ENCODE results near the gene NEK11.

NEK11 gene

GRCh38 chr3:131231710-131232389 is 205.2 kb downstream of the NEK11 start:
- no peak for DNase-seq

- DNase-seq: no peak
These were observed 206.1 kb downstream of the NEK11 start for GRCh38 chr3:131232711-131233267.

DNA sequence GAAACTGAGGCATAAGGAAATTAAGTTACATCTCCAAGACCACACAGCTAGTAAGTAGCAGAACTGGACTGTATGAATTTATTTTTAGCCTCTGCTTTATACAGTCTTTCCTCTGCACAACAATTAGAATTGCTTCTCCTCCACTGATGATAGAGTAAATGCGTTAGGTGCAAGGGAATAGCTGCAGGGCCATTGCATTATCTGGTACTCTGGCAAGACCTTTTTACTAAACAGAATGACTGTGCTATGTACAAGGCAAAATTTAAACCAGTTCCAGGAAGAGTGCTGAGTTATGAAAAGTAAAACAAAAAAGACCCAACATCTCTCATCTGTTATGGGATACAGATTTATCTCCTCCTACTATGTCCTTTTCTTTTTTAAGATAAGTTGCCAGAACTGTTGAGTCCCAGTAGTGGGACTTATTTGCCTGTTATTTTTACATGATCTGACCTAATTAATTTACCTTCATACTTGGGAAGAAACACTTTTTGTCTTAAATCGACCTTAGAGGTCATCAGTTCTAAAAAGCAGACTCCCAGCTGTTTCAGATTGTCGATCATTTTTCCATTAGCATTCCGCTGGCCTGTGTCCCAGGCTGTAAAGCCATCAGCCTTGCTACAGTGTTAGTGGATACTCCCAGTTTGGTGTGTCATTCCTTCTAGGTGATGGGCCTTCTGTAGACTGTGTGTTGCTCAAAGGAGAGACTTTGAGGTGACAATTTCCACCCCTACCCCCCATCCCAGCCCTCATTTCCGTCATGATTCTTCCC is 207.4 kb downstream of the NEK11 start:
- DNase-seq: no peak

DNA sequence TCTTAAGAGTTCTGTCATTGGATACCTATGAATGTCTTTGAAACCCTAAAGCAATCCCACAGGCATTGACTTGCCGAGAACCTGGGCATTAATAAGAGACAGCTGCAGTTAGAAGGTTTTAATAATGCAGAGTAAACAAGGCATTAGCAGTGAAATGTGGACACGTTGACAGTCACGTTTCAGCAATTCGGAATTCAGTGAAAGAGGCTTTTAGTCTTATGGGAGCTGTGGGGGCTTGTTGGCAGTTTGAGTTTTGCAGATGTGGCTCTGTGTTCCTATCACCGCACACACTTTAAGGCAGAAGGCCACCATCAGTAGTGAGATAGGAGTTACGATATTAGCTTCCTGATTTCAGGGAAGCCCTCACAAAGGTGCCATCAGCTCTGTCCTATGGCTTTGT is 209.7 kb downstream of the NEK11 start:
- DNase-seq: no peak

DNA sequence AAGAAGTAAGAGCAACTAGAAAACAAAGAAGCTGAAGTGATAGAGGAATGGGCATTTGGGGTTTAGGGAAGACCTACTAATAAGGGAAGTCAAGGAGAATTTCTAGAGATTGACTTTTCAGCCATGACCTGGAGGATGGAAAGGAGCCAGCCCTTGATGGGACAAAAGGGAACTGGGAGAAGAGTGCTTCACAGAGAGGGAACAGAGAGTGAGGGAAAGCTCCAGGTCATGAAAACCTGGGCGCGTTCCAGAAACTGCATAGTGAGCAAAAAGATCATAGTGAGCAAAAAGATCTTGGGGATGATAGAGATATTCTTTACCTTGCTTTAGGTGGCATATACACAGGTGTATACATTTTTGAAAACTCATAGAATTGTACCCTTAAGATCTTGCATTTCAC is 211.8 kb downstream of the NEK11 start:
- DNase-seq: no peak

DNA sequence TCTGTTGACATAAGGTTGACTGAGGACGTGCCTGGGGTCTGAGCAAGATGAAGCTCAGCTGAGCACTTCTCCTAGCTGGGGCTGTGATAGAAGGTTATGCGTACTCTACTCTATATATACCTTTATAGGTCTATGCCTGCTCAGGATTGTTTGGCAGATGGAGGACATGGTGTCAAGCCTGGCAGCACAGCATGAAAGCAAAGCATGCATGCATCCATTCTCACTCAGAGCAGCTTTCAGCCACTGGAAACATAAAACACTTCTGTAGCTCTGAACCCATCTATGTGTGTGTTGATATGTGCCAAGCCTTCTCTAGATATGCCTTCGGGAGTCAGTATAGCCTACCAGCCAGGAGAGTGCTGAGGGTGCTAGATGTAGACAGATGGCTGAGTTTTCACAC is 212.6 kb downstream of the NEK11 start:
- no peak for DNase-seq

DNA sequence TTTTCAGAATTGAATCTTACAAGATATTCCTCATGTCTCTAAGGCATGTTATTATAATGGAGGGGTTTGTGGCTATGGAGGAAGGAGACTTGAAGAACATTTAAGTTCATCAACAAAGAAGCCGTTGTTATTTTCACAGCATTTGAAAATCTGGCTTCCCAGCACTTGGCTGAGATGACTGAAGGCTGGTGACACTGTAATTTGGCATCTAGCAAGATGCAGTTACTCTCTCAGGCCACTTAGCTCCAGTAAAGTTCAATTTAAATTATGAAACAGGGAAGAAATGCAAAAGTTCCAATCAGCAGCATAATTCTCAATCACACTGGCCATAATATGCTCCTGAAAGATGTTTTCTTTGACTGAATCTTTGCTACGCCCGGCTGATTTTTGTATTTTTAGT is 215.5 kb downstream of the NEK11 start:
- no peak for DNase-seq

DNA sequence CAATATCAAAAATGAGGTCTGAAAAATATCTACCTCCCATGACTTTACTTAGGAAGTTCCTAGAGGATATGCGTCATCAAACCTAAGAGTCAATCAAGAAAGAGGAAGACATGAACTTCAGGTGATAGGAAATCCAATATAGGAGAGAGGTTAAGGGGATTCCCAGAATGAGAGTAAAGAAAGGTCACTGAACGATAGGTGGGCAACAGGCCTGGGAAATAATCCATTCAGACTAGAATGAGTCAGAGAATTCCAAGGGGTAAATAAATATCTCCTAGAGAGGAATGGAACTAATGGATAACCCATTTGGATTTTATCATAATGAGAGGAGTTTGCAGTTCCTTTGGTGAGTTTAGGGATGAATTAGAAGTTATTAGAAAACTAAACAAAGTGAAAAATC is 223.8 kb downstream of the NEK11 start:
- no peak for DNase-seq

DNA sequence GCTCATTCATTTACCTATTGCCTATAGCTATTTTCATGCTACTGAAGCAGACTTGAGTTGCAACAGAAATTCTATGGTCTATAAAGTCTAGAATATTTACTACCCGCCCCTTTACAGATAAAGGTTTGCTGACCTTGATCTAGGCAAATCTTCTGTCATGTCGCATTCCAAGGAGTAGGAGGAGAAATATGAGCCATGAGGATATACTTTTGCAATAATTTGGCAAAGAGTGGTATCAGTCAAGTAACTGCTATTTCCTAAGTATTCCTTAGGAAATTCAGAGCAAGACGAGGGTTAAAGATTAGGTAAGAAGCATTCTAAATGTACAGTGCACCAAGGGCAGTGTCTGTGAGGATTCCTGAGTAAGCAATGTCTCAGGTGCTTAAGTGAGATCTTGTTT is 233.8 kb downstream of the NEK11 start:
- no peak for DNase-seq

GRCh38 chr3:131261104-131261503 is 234.4 kb downstream of the NEK11 start:
- no peak for DNase-seq

GRCh38 chr3:131275556-131275955 is 248.9 kb downstream of the NEK11 start:
- no peak for DNase-seq

DNA sequence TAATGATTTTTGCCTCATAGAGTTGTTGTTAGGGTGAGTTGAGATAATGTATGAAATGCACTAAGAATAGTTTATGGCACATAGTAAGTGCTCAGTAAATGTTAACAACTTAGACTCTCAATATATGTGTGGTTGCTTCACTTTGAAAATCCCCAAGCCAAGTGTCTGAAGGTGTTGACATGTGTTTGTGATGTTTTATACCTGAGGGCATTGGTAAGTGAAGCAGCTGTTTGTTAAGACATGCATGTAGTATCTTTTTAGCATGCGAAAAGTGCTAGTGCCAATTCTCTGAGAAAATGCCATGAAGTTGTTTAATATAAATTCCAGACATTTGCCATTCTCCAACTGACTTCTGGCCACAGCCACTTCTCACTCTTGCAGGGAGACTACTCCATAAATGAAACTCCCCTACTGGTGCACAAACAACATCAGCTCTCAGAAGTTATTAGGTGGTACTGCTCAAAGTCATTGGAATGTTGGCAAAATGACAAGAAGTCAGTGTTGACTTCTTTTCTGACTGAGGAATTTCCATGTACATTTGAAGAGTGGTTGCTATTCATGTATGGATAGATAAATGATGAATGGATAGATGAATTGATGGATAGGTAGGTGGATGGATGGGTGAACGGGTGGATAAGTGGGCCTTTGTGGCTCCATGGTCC is 251.3 kb downstream of the NEK11 start:
- DNase-seq: no peak

DNA sequence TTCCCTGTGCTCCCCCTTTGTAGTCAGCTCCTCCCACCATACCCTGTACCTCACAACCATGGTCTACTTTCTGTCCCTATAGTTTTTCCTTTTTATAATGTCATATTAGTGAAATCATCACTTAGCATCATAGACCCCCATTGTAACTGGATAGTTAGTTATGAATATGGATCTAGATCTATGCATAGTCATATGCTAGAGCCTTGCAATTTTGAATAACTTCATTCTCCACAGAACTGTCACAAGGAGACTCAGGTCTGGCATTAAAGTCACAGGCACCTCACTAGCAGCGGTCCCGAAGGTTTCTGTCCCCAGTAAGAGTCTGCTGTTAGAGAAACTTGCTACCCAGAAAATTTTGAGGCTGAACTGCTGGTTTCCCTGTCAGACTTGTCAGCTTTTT is 252.9 kb downstream of the NEK11 start:
- DNase-seq: no peak

GRCh38 chr3:131282379-131282778 is 255.7 kb downstream of the NEK11 start:
- no peak for DNase-seq

DNA sequence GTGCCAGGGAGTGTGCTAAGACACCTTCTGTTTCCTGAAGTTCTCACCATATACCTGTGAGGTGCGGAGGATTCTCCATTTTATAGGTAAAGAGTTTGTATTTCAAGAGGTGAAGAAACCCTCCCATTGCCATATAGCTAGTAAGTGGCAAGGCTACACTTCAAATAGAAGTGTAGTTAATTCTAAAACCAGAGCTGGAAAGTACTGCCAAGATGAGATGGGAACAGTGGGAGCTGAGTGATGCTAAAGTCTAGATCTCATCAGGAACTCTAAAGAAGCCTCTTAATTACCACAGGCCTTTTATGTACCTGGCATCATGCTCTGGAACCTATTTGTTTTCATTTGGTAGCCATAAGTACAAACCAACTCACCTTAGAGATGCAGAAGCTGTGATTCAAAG is 256.3 kb downstream of the NEK11 start:
- no peak for DNase-seq

GRCh38 chr3:131283862-131284261 is 257.2 kb downstream of the NEK11 start:
- DNase-seq: no peak

- no peak for DNase-seq
These were observed 257.6 kb downstream of the NEK11 start for GRCh38 chr3:131284302-131284701.

GRCh38 chr3:131285456-131285855 is 258.8 kb downstream of the NEK11 start:
- DNase-seq: no peak

GRCh38 chr3:131299836-131300235 is 273.2 kb downstream of the NEK11 start:
- DNase-seq: no peak

GRCh38 chr3:131303848-131304247 is 277.2 kb downstream of the NEK11 start:
- no peak for DNase-seq

- DNase-seq: no peak
These were observed 278.2 kb downstream of the NEK11 start for GRCh38 chr3:131304890-131305289.

DNA sequence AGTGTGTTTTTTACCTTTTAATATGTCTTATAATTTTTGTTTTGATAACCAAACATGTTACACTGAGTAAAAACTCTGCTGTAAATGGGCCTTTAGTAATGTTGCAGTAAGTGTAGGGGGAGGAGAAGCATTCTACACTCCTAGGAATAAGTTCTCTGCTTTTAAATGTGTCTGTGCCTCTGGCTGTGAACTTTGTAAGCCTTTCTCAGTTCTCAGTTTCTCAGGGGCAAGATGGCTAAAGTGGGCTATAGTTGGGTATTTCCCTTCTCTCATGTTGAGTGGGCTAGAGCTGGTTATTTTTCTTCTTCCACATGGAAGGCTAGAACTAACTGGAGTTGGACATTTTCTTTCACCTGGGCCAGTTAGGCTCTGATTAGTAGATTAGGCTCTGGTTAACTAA is 279.6 kb downstream of the NEK11 start:
- no peak for DNase-seq

DNA sequence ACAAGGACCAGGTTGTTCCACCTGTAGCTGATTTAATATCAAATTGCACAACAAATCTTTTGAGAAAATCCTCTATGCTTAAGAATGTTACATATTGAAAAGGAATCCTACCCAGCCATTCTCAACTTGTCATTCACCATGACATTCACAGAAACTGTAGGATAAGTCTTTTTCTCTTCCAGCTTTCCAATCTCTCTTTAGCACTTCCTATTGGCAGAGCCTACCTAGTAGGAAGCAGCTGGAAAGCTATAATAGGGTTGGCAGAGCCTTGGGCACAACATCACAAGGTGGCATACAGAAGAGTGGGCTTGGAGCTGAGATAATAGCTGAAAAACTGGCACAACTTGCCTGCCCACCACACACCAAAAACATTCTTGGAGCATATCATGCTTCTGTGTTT is 287.6 kb downstream of the NEK11 start:
- DNase-seq: no peak

DNA sequence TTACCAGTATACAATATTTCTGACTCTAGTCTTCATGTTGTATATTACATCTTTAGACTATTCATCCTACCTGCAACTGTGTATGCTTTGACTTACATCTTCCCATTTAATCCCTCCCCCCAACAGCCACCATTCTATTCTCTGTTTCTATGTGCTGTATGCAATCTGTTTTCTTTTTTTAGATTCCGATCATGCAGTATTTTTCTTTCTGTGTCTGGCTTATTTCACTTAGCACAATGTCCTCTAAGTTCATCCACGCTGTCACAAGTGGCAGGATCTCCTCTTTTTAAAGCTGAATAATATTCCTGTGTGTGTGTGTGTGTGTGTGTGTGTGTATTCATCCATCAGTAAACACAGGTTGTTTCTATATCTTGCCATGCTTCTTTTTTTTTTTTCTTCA is 288.5 kb downstream of the NEK11 start:
- no peak for DNase-seq
